ENCODE data around the gene FAM184B. TPM values are rescaled to one million over a fixed set of nuclear protein-coding genes. Genes with fewer than 3 reads are reported as not detected.

The FAM184B gene
- polyA plus RNA-seq, 2 of the 4 experiments (the other 2 are of a cell fraction): not detected

DNA sequence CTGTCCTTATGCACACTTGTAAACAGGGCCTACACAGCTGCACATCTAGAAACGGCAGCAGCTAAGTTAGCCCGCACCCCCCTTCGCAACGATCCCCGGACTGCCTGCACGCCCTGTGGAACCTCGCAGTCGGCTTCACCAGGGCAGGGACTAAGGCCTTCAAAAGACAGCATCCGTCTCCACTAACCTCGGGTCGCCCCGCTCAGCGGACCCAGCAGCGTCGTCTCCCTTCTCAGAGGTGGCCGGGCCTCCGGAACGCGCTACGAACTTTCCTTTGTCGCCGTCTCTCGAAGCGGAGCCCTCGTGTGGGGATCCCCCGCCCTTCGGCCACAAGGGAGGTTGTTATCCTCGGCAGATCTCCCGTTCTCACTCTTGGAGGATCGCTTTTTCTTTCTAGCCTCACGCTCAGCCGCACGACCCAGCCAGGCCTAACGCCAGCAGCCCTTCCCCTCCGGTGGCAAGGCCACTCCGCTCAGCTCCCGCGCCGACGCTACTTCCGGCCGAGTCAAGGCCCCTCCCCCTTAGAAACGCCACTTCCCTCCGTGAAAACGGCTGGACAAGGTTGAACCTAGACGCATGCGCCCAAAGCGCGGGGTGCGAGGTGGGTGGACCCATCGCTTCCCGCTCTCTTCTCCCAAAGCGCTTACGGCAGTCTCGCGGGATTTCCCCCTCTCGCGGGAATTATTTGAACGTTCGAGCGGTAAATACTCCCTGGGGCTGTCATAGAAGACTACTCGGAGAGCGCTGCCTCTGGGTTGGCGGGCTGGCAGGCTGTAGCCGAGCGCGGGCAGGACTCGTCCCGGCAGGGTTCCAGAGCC lies 29.0 kb upstream of the FAM184B start, which contains the start of the genes DCAF16 and NCAPG (continued):
- no peak for TF ChIP-seq FOSB (CRISPR knock-in tag; IDR thresholded peaks at IDR 0.05)
- no peak; the same call in 1 of the 2 replicates for TF ChIP-seq PBX3 (IDR thresholded peaks at IDR 0.05)
- peak; percentile 91 for TF ChIP-seq PHF8 (IDR thresholded peaks at IDR 0.05; ENCODE audit: borderline replicate concordance, low read depth)
- TF ChIP-seq CHD2 (IDR thresholded peaks at IDR 0.05; ENCODE audit: low read length, partially characterized antibody): peak; percentile 99
- TF ChIP-seq, protein P1, sequence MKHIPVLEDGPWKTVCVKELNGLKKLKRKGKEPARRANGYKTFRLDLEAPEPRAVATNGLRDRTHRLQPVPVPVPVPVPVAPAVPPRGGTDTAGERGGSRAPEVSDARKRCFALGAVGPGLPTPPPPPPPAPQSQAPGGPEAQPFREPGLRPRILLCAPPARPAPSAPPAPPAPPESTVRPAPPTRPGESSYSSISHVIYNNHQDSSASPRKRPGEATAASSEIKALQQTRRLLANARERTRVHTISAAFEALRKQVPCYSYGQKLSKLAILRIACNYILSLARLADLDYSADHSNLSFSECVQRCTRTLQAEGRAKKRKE (CRISPR knock-in tag; IDR thresholded peaks at IDR 0.05; ENCODE audit: low read depth): no peak
- no peak for TF ChIP-seq MAFK (IDR thresholded peaks at IDR 0.05; ENCODE audit: partially characterized antibody)
- peak; percentile 91 for TF ChIP-seq POLR2A (IDR thresholded peaks at IDR 0.05; ENCODE audit: low read length)
- TF ChIP-seq FOSL2 (IDR thresholded peaks at IDR 0.05): no peak
- TF ChIP-seq FOSL2 (CRISPR knock-in tag; IDR thresholded peaks at IDR 0.05): no peak
- peak; percentile 31; the same call in 1 of the 2 replicates for TF ChIP-seq MYC (IDR thresholded peaks at IDR 0.05; ENCODE audit: borderline replicate concordance, low read length)

- DNase-seq (ENCODE audit: low read depth in 1 of 2, low spot score in 1 of 2) (no peak), FAIRE-seq (no peak), ATAC-seq (no peak)
- no peak for TF ChIP-seq BHLHE40 (IDR thresholded peaks at IDR 0.05; ENCODE audit: low read depth, low read length)
- TF ChIP-seq KDM5A (IDR thresholded peaks at IDR 0.05): no peak
- TF ChIP-seq MAFK (IDR thresholded peaks at IDR 0.05; ENCODE audit: partially characterized antibody): no peak
- no peak for TF ChIP-seq USF2 (IDR thresholded peaks at IDR 0.05)
- no peak for TF ChIP-seq CBX2 (IDR thresholded peaks at IDR 0.05; ENCODE audit: borderline replicate concordance, low read depth)
- TF ChIP-seq ELK1 (IDR thresholded peaks at IDR 0.05; ENCODE audit: low read depth, low read length): no peak
- TF ChIP-seq ZSCAN20 (CRISPR knock-in tag; IDR thresholded peaks at IDR 0.05): no peak
- WGBS (ENCODE audit: missing lambda C conversion rate): 1% methylated on average over 7 of the region's 7 CpGs
- Histone ChIP-seq H3K27ac (peak overlapping the region; percentile 85 to 99), H3K4me2 (peak overlapping the region; percentile 92), H3K9me3 (no peaks in the 10 kb centered on the region), H3K4me1 (peaks cover 35% of the 10 kb centered on the region), H3K4me3 (peak overlapping the region; percentile 75)
- ChIA-PET POLR2A (interaction anchor here (0.6 kb wide), 1 partner anchor 261 kb away, joined by 5 read pairs; no protein-coding TSS in a partner anchor), CTCF (interaction anchor here (1.2 to 2.0 kb wide), 5 partner anchors 212 to 297 kb away, joined by 3 to 7 read pairs (median 4); partner anchors contain the start of gene QDPR)
Observed at GRCh38 chr4:17809667-17810066, 28.2 kb upstream of the FAM184B start.

- no peak overlapping the region for H3K4me3 ChIP-seq
- ChIA-PET CTCF (interaction anchor here (0.7 to 2.1 kb wide), 7 partner anchors 8 to 253 kb away, joined by 3 to 6 read pairs (median 4); no protein-coding TSS in a partner anchor), POLR2A (no interaction called here)
- peaks cover 18% of the 10 kb centered on the region for H3K4me1 ChIP-seq
- WGBS (ENCODE audit: missing lambda C conversion rate): 74% methylated on average over 6 of the region's 6 CpGs
- no peak overlapping the region for H3K27ac ChIP-seq
- H3K9me3 ChIP-seq: no peaks in the 10 kb centered on the region
- H3K4me2 ChIP-seq: peak overlapping the region; percentile 92
- ATAC-seq: no peak
- FAIRE-seq: no peak
- no peak for DNase-seq (ENCODE audit: low read depth in 1 of 2, low spot score in 1 of 2)
- TF ChIP-seq KDM5A (IDR thresholded peaks at IDR 0.05): no peak
- TF ChIP-seq FOSL2 (IDR thresholded peaks at IDR 0.05): no peak
- TF ChIP-seq FOSL2 (CRISPR knock-in tag; IDR thresholded peaks at IDR 0.05): no peak
- no peak for TF ChIP-seq TP53 (CRISPR knock-in tag; IDR thresholded peaks at IDR 0.05)
- no peak for TF ChIP-seq HOXB5 (CRISPR knock-in tag; IDR thresholded peaks at IDR 0.05)
- TF ChIP-seq, protein P1 (CRISPR knock-in tag; IDR thresholded peaks at IDR 0.05; ENCODE audit: low read depth): no peak
- TF ChIP-seq E2F6 (IDR thresholded peaks at IDR 0.05; ENCODE audit: borderline replicate concordance, low read depth): no peak
- no peak for TF ChIP-seq USF2 (IDR thresholded peaks at IDR 0.05)
- TF ChIP-seq MAZ (IDR thresholded peaks at IDR 0.05; ENCODE audit: borderline replicate concordance, low read depth, low read length): no peak
- no peak for TF ChIP-seq PBX3 (IDR thresholded peaks at IDR 0.05)
- no peak for TF ChIP-seq RARB (CRISPR knock-in tag; IDR thresholded peaks at IDR 0.05)
- TF ChIP-seq ZC3H11A (IDR thresholded peaks at IDR 0.05): no peak
- no peak for TF ChIP-seq RNF2 (IDR thresholded peaks at IDR 0.05; ENCODE audit: borderline replicate concordance, low read depth)
- TF ChIP-seq ELK1 (IDR thresholded peaks at IDR 0.05; ENCODE audit: low read depth, low read length): no peak
Observed at GRCh38 chr4:17807446-17807845, 26.0 kb upstream of the FAM184B start.
